Kidney capillary endothelial cell (primary cell): ENCODE data around the gene RPL10.

Experiments used
- DNase-seq: peaks from one replicate; pipeline ENCODE4 v3.0.0-alpha.2; 2018; ENCODE audit warnings: low spot score

The RPL10 gene

GRCh38 chrX:154362085-154362742 lies 36.0 kb upstream of the RPL10 start:
- DNase-seq: no peak

GRCh38 chrX:154363706-154364439 lies 34.3 kb upstream of the RPL10 start:
- DNase-seq: no peak

GRCh38 chrX:154365052-154365600 lies 33.1 kb upstream of the RPL10 start:
- no peak for DNase-seq

GRCh38 chrX:154365997-154366665 lies 32.0 kb upstream of the RPL10 start:
- no peak for DNase-seq

GRCh38 chrX:154366666-154367055 lies 31.5 kb upstream of the RPL10 start:
- DNase-seq: no peak

- DNase-seq: no peak
Measured at GRCh38 chrX:154367474-154368308, 30.5 kb upstream of the RPL10 start.

GRCh38 chrX:154368630-154369448 lies 29.3 kb upstream of the RPL10 start:
- peak; percentile 69 for DNase-seq

GRCh38 chrX:154369449-154370299 lies 28.5 kb upstream of the RPL10 start:
- peak; percentile 69 for DNase-seq

- no peak for DNase-seq
Measured at GRCh38 chrX:154370300-154371016, 27.7 kb upstream of the RPL10 start.

GRCh38 chrX:154371017-154371788 lies 27.0 kb upstream of the RPL10 start:
- peak; percentile 60 for DNase-seq

GRCh38 chrX:154371789-154372300 lies 26.3 kb upstream of the RPL10 start:
- no peak for DNase-seq

GRCh38 chrX:154372612-154373022 lies 25.6 kb upstream of the RPL10 start:
- no peak for DNase-seq

GRCh38 chrX:154373340-154374306 lies 24.6 kb upstream of the RPL10 start:
- DNase-seq: no peak

GRCh38 chrX:154374313-154375155 lies 23.6 kb upstream of the RPL10 start, which contains the start of gene FLNA:
Gene FLNA, minus strand, starts transcription at chrX:154374634. Its CDS starts 3,389 bp downstream, at chrX:154371245.
- DNase-seq: no peak

- DNase-seq: no peak
Measured at GRCh38 chrX:154375156-154375504, 23.0 kb upstream of the RPL10 start.

GRCh38 chrX:154376774-154377173 lies 21.4 kb upstream of the RPL10 start:
- no peak for DNase-seq
